ENCODE measurements around the gene ZNF608. TPM values are rescaled to one million over a fixed set of nuclear protein-coding genes. Genes with fewer than 3 reads are reported as not detected.

ZNF608 gene
- total and polyA plus RNA-seq, 9 of the 15 experiments (the other 6 are each of a cell fraction or from before 2014, with no cell fraction given), result 0.38 to 1.5 (median 1.00) TPM

DNA sequence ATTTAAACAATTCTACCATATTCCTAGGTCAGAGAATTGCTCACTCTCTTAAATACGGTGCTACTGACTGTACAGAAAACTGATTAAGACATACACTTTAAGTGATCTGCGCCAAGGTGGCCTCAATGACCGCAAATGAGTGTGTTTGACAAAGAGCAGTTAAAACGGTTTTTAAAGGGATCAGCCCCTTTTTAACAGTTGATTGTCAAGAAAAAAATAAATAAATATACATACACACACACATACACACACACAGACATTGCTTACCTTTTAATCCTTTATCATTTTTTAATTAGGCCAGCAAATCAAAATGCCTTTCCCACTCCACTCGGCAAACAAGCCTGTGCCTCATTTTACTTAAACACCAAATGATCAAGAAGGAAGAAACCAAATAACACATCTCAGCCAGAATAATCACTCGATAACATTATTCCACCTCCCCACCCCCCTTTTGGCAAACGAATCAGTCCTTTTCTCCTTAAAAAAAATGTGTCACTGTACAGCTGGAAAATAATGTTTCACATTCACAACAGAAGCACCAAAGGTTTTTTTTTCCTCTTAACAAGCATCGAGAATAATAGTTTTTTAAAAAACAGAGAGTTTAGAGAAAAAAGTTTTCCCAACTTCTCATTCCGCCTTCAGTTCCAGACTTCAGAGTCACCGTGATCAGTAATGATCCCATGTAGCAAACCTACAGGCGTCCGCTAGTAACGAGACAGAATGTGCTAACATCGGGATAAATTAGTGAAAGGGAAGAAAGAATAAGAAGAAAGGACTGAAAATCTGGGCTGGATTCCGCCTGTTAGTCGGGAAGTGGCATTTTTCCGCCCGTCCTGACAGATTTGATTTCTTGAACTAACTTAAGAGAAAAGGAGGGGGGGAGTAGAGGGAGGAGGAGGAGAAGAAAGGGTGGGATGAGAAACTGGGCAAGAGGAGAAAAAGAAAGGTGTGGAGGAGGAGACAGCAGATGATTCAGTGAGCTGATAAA lies at the start of gene ZNF608 (continued):
- TF ChIP-seq, protein P1, sequence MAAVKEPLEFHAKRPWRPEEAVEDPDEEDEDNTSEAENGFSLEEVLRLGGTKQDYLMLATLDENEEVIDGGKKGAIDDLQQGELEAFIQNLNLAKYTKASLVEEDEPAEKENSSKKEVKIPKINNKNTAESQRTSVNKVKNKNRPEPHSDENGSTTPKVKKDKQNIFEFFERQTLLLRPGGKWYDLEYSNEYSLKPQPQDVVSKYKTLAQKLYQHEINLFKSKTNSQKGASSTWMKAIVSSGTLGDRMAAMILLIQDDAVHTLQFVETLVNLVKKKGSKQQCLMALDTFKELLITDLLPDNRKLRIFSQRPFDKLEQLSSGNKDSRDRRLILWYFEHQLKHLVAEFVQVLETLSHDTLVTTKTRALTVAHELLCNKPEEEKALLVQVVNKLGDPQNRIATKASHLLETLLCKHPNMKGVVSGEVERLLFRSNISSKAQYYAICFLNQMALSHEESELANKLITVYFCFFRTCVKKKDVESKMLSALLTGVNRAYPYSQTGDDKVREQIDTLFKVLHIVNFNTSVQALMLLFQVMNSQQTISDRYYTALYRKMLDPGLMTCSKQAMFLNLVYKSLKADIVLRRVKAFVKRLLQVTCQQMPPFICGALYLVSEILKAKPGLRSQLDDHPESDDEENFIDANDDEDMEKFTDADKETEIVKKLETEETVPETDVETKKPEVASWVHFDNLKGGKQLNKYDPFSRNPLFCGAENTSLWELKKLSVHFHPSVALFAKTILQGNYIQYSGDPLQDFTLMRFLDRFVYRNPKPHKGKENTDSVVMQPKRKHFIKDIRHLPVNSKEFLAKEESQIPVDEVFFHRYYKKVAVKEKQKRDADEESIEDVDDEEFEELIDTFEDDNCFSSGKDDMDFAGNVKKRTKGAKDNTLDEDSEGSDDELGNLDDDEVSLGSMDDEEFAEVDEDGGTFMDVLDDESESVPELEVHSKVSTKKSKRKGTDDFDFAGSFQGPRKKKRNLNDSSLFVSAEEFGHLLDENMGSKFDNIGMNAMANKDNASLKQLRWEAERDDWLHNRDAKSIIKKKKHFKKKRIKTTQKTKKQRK (IDR thresholded peaks at IDR 0.05; ENCODE audit: borderline replicate concordance, low read depth, low read length), result no peak
- TF ChIP-seq NFIC (IDR thresholded peaks at IDR 0.05) (no peak), PRMT5 (CRISPR knock-in tag; IDR thresholded peaks at IDR 0.05) (no peak), SMAD3 (CRISPR knock-in tag; conservative IDR thresholded peaks at IDR 0.05) (no peak), BMI1 (IDR thresholded peaks at IDR 0.05; ENCODE audit: low read length) (peak; percentile 23; the same call in 1 of the 2 replicates), HNRNPK (IDR thresholded peaks at IDR 0.05; ENCODE audit: low read depth, low read length, poor library complexity, severe bottlenecking) (no peak), ZFP36 (IDR thresholded peaks at IDR 0.05; ENCODE audit: low read depth, low read length, partially characterized antibody) (peak; percentile 53), ETS2 (tag; IDR thresholded peaks at IDR 0.05; ENCODE audit: borderline replicate concordance, poor library complexity, severe bottlenecking) (no peak), CXXC5 (CRISPR knock-in tag; IDR thresholded peaks at IDR 0.05) (no peak), PPARD (CRISPR knock-in tag; IDR thresholded peaks at IDR 0.05) (no peak), RNF2 (IDR thresholded peaks at IDR 0.05) (peak; percentile 62; the same call in 1 of the 2 replicates), KDM4B (IDR thresholded peaks at IDR 0.05; ENCODE audit: borderline replicate concordance in 2 of 2, low read depth in 1 of 2) (no peak), CBX2 (IDR thresholded peaks at IDR 0.05; ENCODE audit: insufficient read depth, low read length, poor library complexity, severe bottlenecking) (peak; percentile 97), TSC22D4 (tag; IDR thresholded peaks at IDR 0.05) (no peak), RAD21 (CRISPR knock-in tag; conservative IDR thresholded peaks at IDR 0.05 in 1 of 2, IDR thresholded peaks at IDR 0.05 in 1 of 2) (no peak), CBX1 (IDR thresholded peaks at IDR 0.05; ENCODE audit: low read depth) (no peak)
- TF ChIP-seq, protein P2, sequence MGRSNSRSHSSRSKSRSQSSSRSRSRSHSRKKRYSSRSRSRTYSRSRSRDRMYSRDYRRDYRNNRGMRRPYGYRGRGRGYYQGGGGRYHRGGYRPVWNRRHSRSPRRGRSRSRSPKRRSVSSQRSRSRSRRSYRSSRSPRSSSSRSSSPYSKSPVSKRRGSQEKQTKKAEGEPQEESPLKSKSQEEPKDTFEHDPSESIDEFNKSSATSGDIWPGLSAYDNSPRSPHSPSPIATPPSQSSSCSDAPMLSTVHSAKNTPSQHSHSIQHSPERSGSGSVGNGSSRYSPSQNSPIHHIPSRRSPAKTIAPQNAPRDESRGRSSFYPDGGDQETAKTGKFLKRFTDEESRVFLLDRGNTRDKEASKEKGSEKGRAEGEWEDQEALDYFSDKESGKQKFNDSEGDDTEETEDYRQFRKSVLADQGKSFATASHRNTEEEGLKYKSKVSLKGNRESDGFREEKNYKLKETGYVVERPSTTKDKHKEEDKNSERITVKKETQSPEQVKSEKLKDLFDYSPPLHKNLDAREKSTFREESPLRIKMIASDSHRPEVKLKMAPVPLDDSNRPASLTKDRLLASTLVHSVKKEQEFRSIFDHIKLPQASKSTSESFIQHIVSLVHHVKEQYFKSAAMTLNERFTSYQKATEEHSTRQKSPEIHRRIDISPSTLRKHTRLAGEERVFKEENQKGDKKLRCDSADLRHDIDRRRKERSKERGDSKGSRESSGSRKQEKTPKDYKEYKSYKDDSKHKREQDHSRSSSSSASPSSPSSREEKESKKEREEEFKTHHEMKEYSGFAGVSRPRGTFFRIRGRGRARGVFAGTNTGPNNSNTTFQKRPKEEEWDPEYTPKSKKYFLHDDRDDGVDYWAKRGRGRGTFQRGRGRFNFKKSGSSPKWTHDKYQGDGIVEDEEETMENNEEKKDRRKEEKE (IDR thresholded peaks at IDR 0.05; ENCODE audit: borderline replicate concordance in 1 of 2, control insufficient read depth in 1 of 2, low read depth in 2 of 2, low read length in 1 of 2), result no peak
